Right lobe of liver (tissue), 4 donors: ENCODE results near the gene ATAD3A.
"Not testable (repeated sequence)": the region's sequence is repeated elsewhere in the genome, so short reads cannot be mapped to it uniquely, and the experiment has no call there.

ENCODE experiments used
- CTCF ChIP-seq, 4 donors: fragments of 200-600 bp in 3 of 4; fragments of 450-650 bp in 1 of 4; IDR thresholded peaks; one replicate each; pipeline versions ENCODE4 v1.5.1 to v1.8.0; 2016 to 2022; ENCODE audit warnings: antibody characterized with exemption in 4 of 4, mild to moderate bottlenecking in 2 of 4
- POLR2A ChIP-seq: fragments of 450-650 bp; IDR thresholded peaks from one replicate; pipeline ENCODE4 v1.6.1; 2017; ENCODE audit warnings: antibody characterized with exemption, mild to moderate bottlenecking
- donor health status: DM: no; HTN: no; CAD: no.
- donor health status: DM: no; HTN: no; CAD: no.
- donor health status: DM: no; HTN: yes; CAD: no.

- not testable (repeated sequence) for TF ChIP-seq CTCF (IDR thresholded peaks at IDR 0.05); POLR2A
These were observed 21.4 kb downstream of the ATAD3A start for GRCh38 chr1:1533176-1533893.
